Loucy (cell line): ENCODE measurements around the gene CYP19A1.

Source experiments
- CTCF ChIP-seq: fragments of 200-600 bp; sonication (generic); conservative IDR thresholded peaks from 2 replicates; pipeline ENCODE4 v1.5.1; 2014; ENCODE audit warnings: mild to moderate bottlenecking, antibody characterized with exemption, low read length
- EZH2phosphoT487 ChIP-seq: fragments of 200-600 bp; IDR thresholded peaks from 2 replicates; pipeline ENCODE4 v1.6.1; 2018; ENCODE audit warnings: antibody characterized with exemption, mild to moderate bottlenecking, moderate library complexity, borderline replicate concordance

GRCh38 chr15:51315726-51316125, 22.7 kb downstream of the CYP19A1 start:
- TF ChIP-seq EZH2phosphoT487 (no peak), CTCF (no peak)
